GM21447 (cell line): ENCODE results near the gene MYBL2.

Source experiments
- ATAC-seq: cut with Tn5 transposase; IDR thresholded peaks from one replicate; pipeline ENCODE4 v1.9.1; 2021; ENCODE audit not compliant: unreplicated experiment

Gene MYBL2

GRCh38 chr20:43681991-43682410 lies 15.1 kb downstream of the MYBL2 start:
- ATAC-seq: peak; percentile 89

- ATAC-seq: peak; percentile 30
Observed at GRCh38 chr20:43682446-43682845, 15.5 kb downstream of the MYBL2 start.

GRCh38 chr20:43686820-43687219 lies 19.9 kb downstream of the MYBL2 start:
- ATAC-seq: no peak

GRCh38 chr20:43689165-43689564 lies 22.3 kb downstream of the MYBL2 start:
- ATAC-seq: no peak

GRCh38 chr20:43690943-43691598 lies 24.2 kb downstream of the MYBL2 start:
- ATAC-seq: no peak

DNA sequence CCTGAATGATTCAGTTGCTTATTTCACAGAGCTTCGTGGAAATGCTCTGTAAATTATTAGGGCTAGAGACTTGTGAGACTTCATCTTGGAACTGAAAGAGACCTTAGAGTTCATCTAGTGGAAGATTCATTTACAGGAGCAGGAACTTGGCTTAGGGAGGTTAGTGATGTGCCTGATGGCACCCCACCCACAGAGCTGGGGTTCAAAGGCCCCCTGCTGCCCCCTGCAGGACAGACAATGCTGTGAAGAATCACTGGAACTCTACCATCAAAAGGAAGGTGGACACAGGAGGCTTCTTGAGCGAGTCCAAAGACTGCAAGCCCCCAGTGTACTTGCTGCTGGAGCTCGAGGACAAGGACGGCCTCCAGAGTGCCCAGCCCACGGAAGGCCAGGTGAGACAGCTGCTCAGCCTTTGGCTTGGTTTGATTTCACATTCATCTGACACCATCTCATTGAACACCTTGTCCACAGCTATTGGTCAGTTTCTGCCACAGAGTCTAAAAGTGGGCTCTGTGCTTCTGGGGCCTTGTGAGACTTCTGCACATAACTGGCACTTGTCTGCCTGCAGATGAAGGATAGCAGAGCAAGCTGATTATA lies 25.1 kb downstream of the MYBL2 start:
- no peak for ATAC-seq

DNA sequence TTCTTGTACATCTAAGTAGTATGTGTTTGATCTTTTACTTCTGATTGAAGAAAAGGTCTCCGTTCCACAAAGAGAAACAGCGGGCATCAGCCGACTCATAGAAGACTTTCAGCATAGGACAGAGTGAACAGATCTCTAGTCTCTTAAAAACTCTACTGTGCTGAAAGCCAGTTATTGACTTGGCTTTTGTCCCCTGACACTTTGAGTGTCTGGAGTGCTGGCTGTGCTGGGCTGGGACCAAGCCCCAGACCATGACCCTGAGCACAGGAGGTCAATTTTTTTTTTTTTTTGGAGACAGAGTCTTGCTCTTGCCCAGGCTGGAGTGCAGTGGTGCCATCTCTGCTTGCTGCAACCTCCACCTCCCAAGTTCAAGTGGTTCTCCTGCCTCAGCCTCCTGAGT lies 27.8 kb downstream of the MYBL2 start:
- ATAC-seq: no peak

DNA sequence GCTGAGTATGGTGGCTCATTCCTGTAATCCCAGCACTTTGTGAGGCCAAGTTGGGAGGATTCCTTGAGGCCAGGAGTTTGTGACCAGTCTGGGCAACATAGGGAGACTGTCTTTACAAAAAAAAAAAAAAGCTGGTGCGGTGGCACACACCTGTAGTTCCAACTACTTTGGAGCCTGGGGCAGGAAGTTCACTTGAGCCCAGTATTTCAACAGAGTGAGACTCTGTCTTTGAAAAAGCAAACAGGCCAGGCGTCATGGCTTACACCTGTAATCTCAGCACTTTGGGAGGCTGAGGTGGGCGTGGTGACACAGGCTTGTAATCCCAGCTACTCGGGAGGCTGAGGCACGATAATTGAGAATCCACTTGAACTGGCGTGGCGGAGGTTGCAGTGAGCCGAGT lies 28.7 kb downstream of the MYBL2 start:
- ATAC-seq: no peak

DNA sequence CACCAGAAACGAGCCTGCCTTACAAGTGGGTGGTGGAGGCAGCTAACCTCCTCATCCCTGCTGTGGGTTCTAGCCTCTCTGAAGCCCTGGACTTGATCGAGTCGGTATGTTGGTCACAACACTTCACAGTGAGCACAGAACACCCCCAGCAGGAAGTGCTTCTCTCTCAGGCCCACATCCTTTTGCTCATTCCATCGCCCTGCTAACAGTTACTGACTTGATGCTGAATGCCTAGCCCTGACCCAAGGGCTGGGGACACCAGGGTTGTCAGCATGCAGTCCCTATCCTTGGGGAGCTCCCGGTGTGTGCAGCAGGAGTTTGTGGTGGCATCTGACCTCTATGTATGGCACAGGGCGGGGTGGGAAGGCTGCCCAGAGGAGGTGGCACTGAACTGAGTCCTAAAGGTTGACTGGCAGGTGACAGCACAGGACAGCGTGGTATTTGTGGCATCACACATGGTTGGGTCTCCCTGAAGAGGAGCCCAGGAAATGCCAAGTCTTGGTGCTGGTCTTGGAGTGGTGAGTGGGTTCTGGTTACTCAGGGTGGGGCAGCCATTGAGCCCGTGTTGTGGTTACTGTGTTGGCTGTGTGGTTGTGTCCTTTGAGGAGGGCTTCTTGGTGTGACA lies 33.1 kb downstream of the MYBL2 start:
- no peak for ATAC-seq

GRCh38 chr20:43700627-43701026 lies 33.7 kb downstream of the MYBL2 start:
- no peak for ATAC-seq

- no peak for ATAC-seq
Observed at GRCh38 chr20:43702502-43702901, 35.6 kb downstream of the MYBL2 start.

DNA sequence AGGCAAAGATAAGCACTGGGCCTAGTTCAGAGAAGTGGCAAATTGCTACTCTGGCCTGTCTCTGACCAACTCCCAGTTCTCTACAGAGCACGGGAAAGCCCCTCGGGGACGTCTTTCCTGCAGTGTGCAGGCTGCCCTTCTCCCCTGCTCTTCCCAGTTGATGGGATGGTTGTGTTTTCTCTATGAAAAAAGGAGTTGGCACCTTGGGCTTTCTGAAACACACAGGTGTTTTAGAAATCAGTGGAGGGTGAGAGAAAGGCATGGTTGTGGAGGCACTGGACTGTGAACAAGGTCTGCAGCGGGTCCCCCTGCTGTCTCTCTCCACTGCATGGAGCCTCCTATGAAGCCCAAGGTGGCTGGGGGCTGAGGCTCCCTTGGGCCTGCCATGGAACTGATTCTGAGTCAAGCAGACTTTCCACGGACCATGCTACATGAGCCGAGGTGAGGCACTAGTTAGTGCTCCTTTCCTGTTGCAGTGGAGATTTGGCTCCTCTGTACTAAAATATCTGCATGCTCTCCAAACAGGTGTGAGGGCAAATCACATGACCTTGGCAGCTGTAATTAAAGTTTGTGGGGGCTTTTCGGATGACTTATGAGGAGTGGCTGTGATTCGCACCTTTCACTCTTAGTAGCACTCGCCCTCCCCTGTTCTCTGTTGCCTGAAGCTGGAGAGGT lies 43.6 kb downstream of the MYBL2 start:
- ATAC-seq: peak; percentile 64

DNA sequence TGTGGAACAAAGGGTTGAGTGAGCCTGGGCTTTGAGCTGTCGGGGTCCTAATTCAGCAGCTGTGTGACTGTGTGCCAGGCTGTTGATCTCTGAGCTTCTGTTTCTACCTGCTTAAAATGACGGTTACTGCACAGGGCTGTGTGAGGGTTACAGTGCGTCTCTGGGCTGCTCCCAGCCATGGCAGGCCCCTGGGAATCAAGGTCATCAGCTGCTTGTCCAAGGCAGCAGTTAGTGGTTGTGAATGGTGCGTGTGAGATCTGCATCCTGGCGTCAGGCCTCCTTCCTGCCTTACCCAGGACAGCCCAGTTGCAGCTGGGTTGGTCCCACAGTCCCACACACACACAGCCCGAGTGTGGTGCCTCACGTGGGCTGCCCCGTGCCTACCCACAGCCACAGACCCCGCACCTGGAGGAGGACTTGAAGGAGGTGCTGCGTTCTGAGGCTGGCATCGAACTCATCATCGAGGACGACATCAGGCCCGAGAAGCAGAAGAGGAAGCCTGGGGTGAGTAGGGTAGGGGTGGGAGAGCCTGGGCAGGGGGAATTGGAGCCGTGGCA lies 44.3 kb downstream of the MYBL2 start:
- peak; percentile 14 for ATAC-seq

- ATAC-seq: no peak
Observed at GRCh38 chr20:43715044-43715443, 48.1 kb downstream of the MYBL2 start.

- ATAC-seq: no peak
Observed at GRCh38 chr20:43715511-43715910, 48.6 kb downstream of the MYBL2 start.

DNA sequence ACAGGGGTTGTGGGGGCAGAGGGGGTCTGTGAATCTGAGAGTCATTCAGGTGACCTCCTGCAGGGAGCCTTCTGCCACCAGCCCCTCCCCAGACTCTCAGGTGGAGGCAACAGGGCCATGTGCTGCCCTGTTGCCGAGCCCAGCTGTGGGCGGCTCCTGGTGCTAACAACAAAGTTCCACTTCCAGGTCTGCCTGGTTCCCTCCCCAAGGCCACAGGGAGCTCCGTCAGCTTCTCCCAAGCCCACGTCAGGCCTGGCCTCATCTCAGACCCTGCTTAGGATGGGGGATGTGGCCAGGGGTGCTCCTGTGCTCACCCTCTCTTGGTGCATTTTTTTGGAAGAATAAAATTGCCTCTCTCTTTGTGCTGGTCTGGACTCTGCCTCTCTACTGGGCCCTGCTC lies 49.2 kb downstream of the MYBL2 start:
- no peak for ATAC-seq

- ATAC-seq: no peak
Observed at GRCh38 chr20:43716757-43717615, 50.1 kb downstream of the MYBL2 start.

GRCh38 chr20:43717616-43717995 lies 50.7 kb downstream of the MYBL2 start:
- ATAC-seq: no peak

- no peak for ATAC-seq
Observed at GRCh38 chr20:43720007-43720406, 53.1 kb downstream of the MYBL2 start.

GRCh38 chr20:43721097-43721428 lies 54.1 kb downstream of the MYBL2 start:
- ATAC-seq: no peak
